ENCODE results near the gene NRXN3. TPM values are rescaled to one million over a fixed set of nuclear protein-coding genes. Genes with fewer than 3 reads are reported as not detected.

The NRXN3 gene
- total RNA-seq, 1 experiment from 2014 or later: not detected

- Histone ChIP-seq H3K9me2 (ENCODE audit: insufficient read depth) (no peaks in the 10 kb centered on the region), H3K9ac (ENCODE audit: low read length) (no peak overlapping the region), H3K27me3 (ENCODE audit: insufficient read depth, low read length) (no peaks in the 10 kb centered on the region), H2AFZ (ENCODE audit: low read depth, low read length, poor library complexity, severe bottlenecking) (no peak overlapping the region), H3K4me3 (replicated peaks in 1 of 2; ENCODE audit: low read depth in 1 of 2, low read length in 2 of 2) (no peak overlapping the region), H3K4me2 (ENCODE audit: low read length) (no peak overlapping the region), H3K9me3 (ENCODE audit: control insufficient read depth in 1 of 2, insufficient read depth in 1 of 2, low read depth in 1 of 2, low read length in 2 of 2) (peaks cover 0 to 17% of the 10 kb centered on the region in 2 experiments; a peak in 2 of 4 replicates), H3K79me2 (ENCODE audit: insufficient read depth, low read length) (no peaks in the 10 kb centered on the region), H3K27ac (ENCODE audit: low read depth, low read length) (no peak overlapping the region), H4K20me1 (ENCODE audit: insufficient read depth) (no peaks in the 10 kb centered on the region), H3K36me3 (ENCODE audit: control insufficient read depth in 1 of 2, insufficient read depth in 2 of 2, low read length in 2 of 2) (no peaks in the 10 kb centered on the region), H3K4me1 (ENCODE audit: control insufficient read depth in 1 of 2, insufficient read depth in 2 of 2, low read length in 2 of 2) (no peaks in the 10 kb centered on the region)
- no peak for DNase-seq (ENCODE audit: low read depth, low spot score)
- no peak for ATAC-seq
- intact Hi-C loops (cut with micrococcal nuclease): no loop called here
- no TSS peak for BruUV-seq (replicated peaks)
- POLR2A ChIA-PET: no interaction called here
- RAD21 ChIA-PET (ENCODE audit: low non-redundant PET in 1 of 2, low total read pairs in 2 of 2, uncharacterized antibody in 2 of 2, unreplicated experiment in 2 of 2): no interaction called here
- TF ChIP-seq SIN3A (IDR thresholded peaks at IDR 0.05; ENCODE audit: low read depth): no peak
- TF ChIP-seq ZNF274 (IDR thresholded peaks at IDR 0.05; ENCODE audit: low read depth, low read length): no peak
- no peak for TF ChIP-seq SP1 (IDR thresholded peaks at IDR 0.05; ENCODE audit: low read depth)
- TF ChIP-seq FOSL1 (IDR thresholded peaks at IDR 0.05; ENCODE audit: low read depth): no peak
- no peak for TF ChIP-seq SRF (IDR thresholded peaks at IDR 0.05; ENCODE audit: low read depth)
- TF ChIP-seq EZH2 (IDR thresholded peaks at IDR 0.05): no peak
- TF ChIP-seq REST (IDR thresholded peaks at IDR 0.05; ENCODE audit: low read depth): no peak
- no peak for TF ChIP-seq CTCF (IDR thresholded peaks at IDR 0.05 in 2 of 3, conservative IDR thresholded peaks at IDR 0.05 in 1 of 3; ENCODE audit: borderline replicate concordance in 1 of 3, insufficient read depth in 1 of 3, low read depth in 2 of 3, low read length in 2 of 3)
- TF ChIP-seq EZH2phosphoT487 (IDR thresholded peaks at IDR 0.05; ENCODE audit: borderline replicate concordance): no peak
- TF ChIP-seq CBX3 (IDR thresholded peaks at IDR 0.05; ENCODE audit: low read depth): no peak
- TF ChIP-seq ATF3 (IDR thresholded peaks at IDR 0.05): no peak
- no peak for TF ChIP-seq RAD21 (IDR thresholded peaks at IDR 0.05; ENCODE audit: low read depth)
- TF ChIP-seq TCF7L2 (IDR thresholded peaks at IDR 0.05; ENCODE audit: borderline replicate concordance, extremely low read depth, insufficient read depth, insufficient read length): no peak
- no peak for TF ChIP-seq ZBTB33 (IDR thresholded peaks at IDR 0.05; ENCODE audit: extremely low read depth, insufficient replicate concordance, low read length)
- no peak for TF ChIP-seq POLR2AphosphoS5 (IDR thresholded peaks at IDR 0.05; ENCODE audit: low read depth, low read length)
- CTCF ChIA-PET: no interaction called here
Measured at GRCh38 chr14:79568594-79568993, 1398.4 kb downstream of the NRXN3 start.

All from HCT116 (cell line).